Aorta (tissue), 5 donors: ENCODE data around the gene DOK6. TPM values are rescaled to one million over a fixed set of nuclear protein-coding genes. Genes with fewer than 3 reads are reported as not detected.

Source experiments
- ATAC-seq: fragments of 200-7000 bp; cut with Tn5 transposase; one replicate; pipeline ENCODE4 v1.9.1; 2022; ENCODE audit warnings: moderate library complexity; ENCODE audit not compliant: low FRiP score
- DNase-seq, 2 donors: peaks; one replicate each; pipeline ENCODE4 v3.0.0-alpha.2; 2020
- H3K27ac ChIP-seq, 2 donors: one replicate each; pipeline ENCODE4 v1.5.1; 2013; ENCODE audit warnings: low read length in 2 of 2, mild to moderate bottlenecking in 2 of 2, moderate library complexity in 2 of 2, control low read depth in 1 of 2, inconsistent platforms in 1 of 2, low read depth in 1 of 2
- H3K27me3 ChIP-seq, 2 donors: one replicate each; pipeline ENCODE4 v1.6.1; 2013; ENCODE audit warnings: control low read depth in 1 of 2, low read length in 1 of 2, mild to moderate bottlenecking in 1 of 2, moderate library complexity in 1 of 2; ENCODE audit not compliant: insufficient read depth in 2 of 2, control insufficient read depth in 1 of 2
- H3K36me3 ChIP-seq, 2 donors: one replicate each; pipeline ENCODE4 v1.6.1; 2013; ENCODE audit warnings: control low read depth in 1 of 2, low read length in 1 of 2, mild to moderate bottlenecking in 1 of 2; ENCODE audit not compliant: insufficient read depth in 2 of 2, control insufficient read depth in 1 of 2
- H3K4me1 ChIP-seq, 2 donors: one replicate each; pipeline ENCODE4 v1.6.1; 2013; ENCODE audit warnings: low read length in 2 of 2, control low read depth in 1 of 2, mild to moderate bottlenecking in 1 of 2, moderate library complexity in 1 of 2; ENCODE audit not compliant: insufficient read depth in 2 of 2, control insufficient read depth in 1 of 2
- H3K4me3 ChIP-seq, 2 donors: one replicate each; pipeline ENCODE4 v1.5.1; 2013; ENCODE audit warnings: low read length in 2 of 2, control low read depth in 1 of 2, mild to moderate bottlenecking in 1 of 2
- H3K9me3 ChIP-seq: one replicate; pipeline ENCODE4 v1.6.1; 2013; ENCODE audit warnings: mild to moderate bottlenecking, low read length; ENCODE audit not compliant: control insufficient read depth
- WGBS, 2 donors: extraction: QIAGEN DNeasy Blood & Tissue Kit; methylation state at CpG; one replicate each; pipeline ENCODE4 v1.1.7; 2013; 5-methylcytosine and 5-hydroxymethylcytosine counted together
- intact Hi-C, 2 donors: fragments of 100-400 bp; cut with DNase I; formaldehyde crosslinking; loops; one replicate each; pipeline versions ENCODE4 v1.14.2 to v1.15.0; 2022
- polyA plus RNA-seq, 2 donors: library from polyadenylated mRNA; stranded (reverse); fragments of 200-250 nt; gene quantifications; one replicate each; pipeline ENCODE4 v1.2.3, GENCODE V29; 2013
- total RNA-seq, 2 donors: library from RNA; stranded (reverse); fragmentation: NEBNext Ultra II Directional; extraction: Animal tissue kit (Norgen Biotek cat#: 25700); gene quantifications; one replicate each; pipeline ENCODE4 v1.2.1, GENCODE V29; 2021
- donor health status: healthy with polysubstance abuse.
- donor health status: Bipolar disorder and iron deficiency.
- donor health status: DM: no; HTN: no; CAD: no.
- donor health status: DM: no; HTN: no; CAD: no.
- donor health status: DM: yes; HTN: yes; CAD: no.

DOK6 gene
- total and polyA plus RNA-seq, 4 donors = 1.2 to 6.3 (median 3.9) TPM

DNA sequence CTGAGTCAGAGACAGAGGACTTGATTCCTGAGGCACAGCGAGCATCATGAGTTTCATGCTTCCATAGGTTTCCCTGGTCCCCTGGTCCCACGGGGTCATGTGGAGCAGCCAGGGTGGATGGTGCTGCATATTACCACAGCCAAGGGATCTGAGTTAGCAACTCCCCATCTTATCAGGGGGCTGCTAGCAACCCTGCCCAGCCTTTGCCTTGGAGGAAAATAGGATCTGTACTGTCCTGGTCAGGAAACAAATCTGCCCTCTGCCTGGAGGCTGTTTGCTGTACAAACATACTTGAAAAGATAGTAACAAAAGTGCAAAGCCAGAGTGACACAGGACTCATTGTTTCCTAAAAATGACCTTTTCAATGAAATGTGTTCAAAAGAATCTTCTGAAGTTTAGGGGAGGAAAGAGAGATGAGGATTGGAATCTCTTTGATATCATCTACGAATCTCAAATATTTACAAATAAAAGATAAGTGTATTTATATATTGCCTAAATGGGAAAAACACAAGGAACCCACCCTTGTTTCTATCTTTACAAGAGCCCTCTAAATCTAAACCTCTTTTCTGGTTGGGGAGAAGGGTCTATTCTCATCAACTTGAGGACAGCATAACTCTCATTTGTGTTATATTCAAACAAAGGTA is 352.2 kb downstream of the DOK6 start:
- H3K36me3 ChIP-seq = no peaks in the 10 kb centered on the region
- H3K4me3 ChIP-seq = no peak overlapping the region
- WGBS, 2 donors = 81 to 84% methylated on average over 3 of the region's 3 CpGs
- intact Hi-C loops = no loop called here
- no peak overlapping the region for H3K27ac ChIP-seq
- no peak for ATAC-seq
- no peak for DNase-seq
- H3K4me1 ChIP-seq = no peaks in the 10 kb centered on the region
- H3K9me3 ChIP-seq = no peaks in the 10 kb centered on the region
- H3K27me3 ChIP-seq = no peaks in the 10 kb centered on the region

DNA sequence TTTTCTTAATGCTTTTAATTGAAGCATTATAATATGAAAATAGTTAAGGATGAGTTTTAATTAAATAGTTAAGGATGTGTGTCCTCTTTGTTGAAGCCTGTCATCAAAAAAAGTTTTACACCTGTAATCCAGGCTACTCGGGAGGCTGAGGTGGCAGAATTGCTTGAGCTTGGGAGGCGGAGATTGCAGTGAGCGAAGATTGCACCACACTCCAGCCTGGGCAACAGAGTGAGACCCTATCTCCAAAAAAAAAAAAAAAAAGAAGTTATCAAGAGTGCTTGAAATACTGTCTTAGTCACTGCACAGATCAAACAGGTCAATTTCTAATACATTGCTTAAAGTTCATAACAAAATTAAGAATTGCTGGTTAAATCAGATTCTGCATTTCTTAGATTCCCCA is 353.4 kb downstream of the DOK6 start:
- ATAC-seq (no peak), DNase-seq (no peak)
- no peaks in the 10 kb centered on the region for H3K27me3 ChIP-seq
- no peak overlapping the region for H3K4me3 ChIP-seq
- no peaks in the 10 kb centered on the region for H3K36me3 ChIP-seq
- no peaks in the 10 kb centered on the region for H3K4me1 ChIP-seq
- no peak overlapping the region for H3K27ac ChIP-seq
- intact Hi-C loops = no loop called here
- 96% methylated on average over 3 of the region's 3 CpGs for WGBS, 2 donors
- H3K9me3 ChIP-seq = no peaks in the 10 kb centered on the region

GRCh38 chr18:69755041-69755440 is 354.4 kb downstream of the DOK6 start:
- Histone ChIP-seq H3K9me3 (no peaks in the 10 kb centered on the region), H3K4me3 (no peak overlapping the region), H3K4me1 (no peaks in the 10 kb centered on the region), H3K36me3 (no peaks in the 10 kb centered on the region), H3K27me3 (no peaks in the 10 kb centered on the region), H3K27ac (no peak overlapping the region)
- no peak for ATAC-seq
- WGBS, 2 donors = 94% methylated on average over 2 of the region's 2 CpGs
- DNase-seq = no peak
- intact Hi-C loops = no loop called here

GRCh38 chr18:69755856-69756496 is 355.3 kb downstream of the DOK6 start:
- no peak overlapping the region for H3K4me3 ChIP-seq
- 78 to 86% methylated on average over 6 of the region's 6 CpGs for WGBS, 2 donors
- no peaks in the 10 kb centered on the region for H3K36me3 ChIP-seq
- intact Hi-C loops = no loop called here
- ATAC-seq (no peak), DNase-seq (no peak)
- H3K27ac ChIP-seq = no peak overlapping the region
- no peaks in the 10 kb centered on the region for H3K9me3 ChIP-seq
- H3K4me1 ChIP-seq = no peaks in the 10 kb centered on the region
- no peaks in the 10 kb centered on the region for H3K27me3 ChIP-seq

- H3K9me3 ChIP-seq = no peaks in the 10 kb centered on the region
- intact Hi-C loops = no loop called here
- no peak overlapping the region for H3K27ac ChIP-seq
- no peaks in the 10 kb centered on the region for H3K27me3 ChIP-seq
- ATAC-seq = no peak
- no peak overlapping the region for H3K4me3 ChIP-seq
- no peaks in the 10 kb centered on the region for H3K4me1 ChIP-seq
- no peaks in the 10 kb centered on the region for H3K36me3 ChIP-seq
- DNase-seq = no peak
- 67 to 76% methylated on average over 6 of the region's 6 CpGs for WGBS, 2 donors
Observed at GRCh38 chr18:69757733-69758132, 357.0 kb downstream of the DOK6 start.

GRCh38 chr18:69758458-69758857 is 357.8 kb downstream of the DOK6 start:
- DNase-seq (no peak), ATAC-seq (no peak)
- intact Hi-C loops = no loop called here
- no peaks in the 10 kb centered on the region for H3K36me3 ChIP-seq
- no peak overlapping the region for H3K4me3 ChIP-seq
- no peak overlapping the region for H3K27ac ChIP-seq
- H3K4me1 ChIP-seq = no peaks in the 10 kb centered on the region
- no peaks in the 10 kb centered on the region for H3K27me3 ChIP-seq
- no peaks in the 10 kb centered on the region for H3K9me3 ChIP-seq

DNA sequence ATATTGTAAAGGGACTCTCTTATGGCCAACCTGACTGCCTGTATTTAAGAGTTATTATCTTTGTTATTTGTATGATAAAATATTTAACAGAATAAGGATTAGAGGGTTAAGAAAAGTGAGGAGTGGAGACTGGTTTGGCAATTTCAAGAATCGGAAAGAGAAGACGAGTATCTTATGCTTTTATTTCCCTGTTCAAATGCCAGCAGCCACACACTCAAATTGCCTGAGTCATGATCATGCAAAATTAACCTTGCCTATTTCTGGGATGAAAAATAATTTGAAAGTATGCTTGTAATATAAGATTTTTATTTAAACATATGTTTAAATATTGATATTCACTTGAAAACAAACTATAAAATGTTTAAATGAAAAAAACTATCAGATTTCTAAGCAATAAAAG is 358.4 kb downstream of the DOK6 start:
- H3K27me3 ChIP-seq = no peaks in the 10 kb centered on the region
- H3K4me1 ChIP-seq = no peaks in the 10 kb centered on the region
- DNase-seq (no peak), ATAC-seq (no peak)
- no peak overlapping the region for H3K27ac ChIP-seq
- no peaks in the 10 kb centered on the region for H3K9me3 ChIP-seq
- no peak overlapping the region for H3K4me3 ChIP-seq
- no peaks in the 10 kb centered on the region for H3K36me3 ChIP-seq
- 8 to 10% methylated on average over 2 of the region's 2 CpGs for WGBS, 2 donors
- intact Hi-C loops = no loop called here

GRCh38 chr18:69763002-69763401 is 362.3 kb downstream of the DOK6 start:
- H3K36me3 ChIP-seq = no peaks in the 10 kb centered on the region
- 71 to 72% methylated on average over 4 of the region's 4 CpGs for WGBS, 2 donors
- intact Hi-C loops = loop anchor here in 1 of 2 donors (10.0 kb wide), 1 partner anchor 208 kb away; no protein-coding TSS in a partner anchor
- no peak overlapping the region for H3K4me3 ChIP-seq
- H3K9me3 ChIP-seq = no peaks in the 10 kb centered on the region
- no peaks in the 10 kb centered on the region for H3K27me3 ChIP-seq
- ATAC-seq (no peak), DNase-seq (no peak)
- H3K27ac ChIP-seq = no peak overlapping the region
- H3K4me1 ChIP-seq = no peaks in the 10 kb centered on the region

GRCh38 chr18:69763821-69764220 is 363.1 kb downstream of the DOK6 start:
- DNase-seq = no peak
- no peak for ATAC-seq
- 97% methylated on average over 5 of the region's 5 CpGs for WGBS, 2 donors

More at GRCh38 chr18:69763821-69764220, 363.1 kb downstream of the DOK6 start:
- Histone ChIP-seq H3K9me3 (no peaks in the 10 kb centered on the region), H3K4me3 (no peak overlapping the region), H3K36me3 (no peaks in the 10 kb centered on the region), H3K4me1 (no peaks in the 10 kb centered on the region), H3K27me3 (no peaks in the 10 kb centered on the region), H3K27ac (no peak overlapping the region)
- intact Hi-C loops = loop anchor here in 1 of 2 donors (10.0 kb wide), 1 partner anchor 209 kb away; no protein-coding TSS in a partner anchor
